Mesodermal cell (in vitro differentiated cells): Measurements from ENCODE around the gene MTMR1.

Experiments used
- H3K27ac ChIP-seq: 2 replicates; pipeline ENCODE4 v1.7.0; 2013; ENCODE audit warnings: mild to moderate bottlenecking, low read depth, low read length, moderate library complexity; ENCODE audit not compliant: severe bottlenecking
- H3K36me3 ChIP-seq: 2 replicates; pipeline ENCODE4 v1.7.1; 2013; ENCODE audit warnings: mild to moderate bottlenecking, low read length, moderate library complexity; ENCODE audit not compliant: control insufficient read depth, insufficient read depth
- H3K4me1 ChIP-seq: one replicate; pipeline ENCODE4 v1.7.1; 2013; ENCODE audit warnings: mild to moderate bottlenecking, low read length; ENCODE audit not compliant: insufficient read depth, control insufficient read depth, poor library complexity, severe bottlenecking
- H3K4me3 ChIP-seq: 2 replicates; pipeline ENCODE4 v1.7.0; 2013; ENCODE audit warnings: low read length, control low read depth, mild to moderate bottlenecking; ENCODE audit not compliant: insufficient read depth, poor library complexity, severe bottlenecking; ENCODE audit errors: extremely low read depth
- H3K9me3 ChIP-seq: 2 replicates; pipeline ENCODE4 v1.7.1; 2013; ENCODE audit warnings: mild to moderate bottlenecking, low read length, moderate library complexity; ENCODE audit not compliant: control insufficient read depth
- WGBS, 2 experiments: methylation state at CpG; one replicate each; pipeline ENCODE4 v1.1.5; 2013; ENCODE audit warnings: missing lambda C conversion rate in 2 of 2; ENCODE audit not compliant: insufficient coverage in 2 of 2; 5-methylcytosine and 5-hydroxymethylcytosine counted together

MTMR1 gene

DNA sequence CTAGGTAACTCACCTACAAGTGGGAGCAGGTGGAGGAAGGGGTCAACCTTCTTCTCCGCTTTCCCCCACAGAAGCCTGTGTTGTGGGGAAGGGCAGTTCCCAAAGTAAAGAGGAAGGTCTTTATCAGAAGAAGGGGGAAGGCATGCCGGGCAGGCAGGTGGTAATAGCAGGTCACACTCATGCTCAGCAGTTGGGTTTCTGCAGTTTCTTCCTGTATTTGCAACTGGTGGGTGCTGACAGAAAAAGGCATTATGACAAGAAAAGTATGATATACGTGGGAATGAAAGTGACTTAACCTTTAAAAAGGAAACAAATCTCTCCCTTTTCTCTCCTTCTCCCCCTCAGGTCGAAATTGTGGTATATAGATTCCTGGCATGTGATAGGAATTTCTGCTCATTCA lies 3.7 kb downstream of the MTMR1 start:
- Histone ChIP-seq H3K27ac (no peak overlapping the region), H3K9me3 (no peaks in the 10 kb centered on the region), H3K36me3 (peaks cover 3% of the 10 kb centered on the region), H3K4me1 (no peaks in the 10 kb centered on the region), H3K4me3 (no peak overlapping the region)
- WGBS, 2 experiments, result 80% methylated on average over 1 of the region's 4 CpGs; no CpG with 5 or more reads in 1 of the 2 experiments

DNA sequence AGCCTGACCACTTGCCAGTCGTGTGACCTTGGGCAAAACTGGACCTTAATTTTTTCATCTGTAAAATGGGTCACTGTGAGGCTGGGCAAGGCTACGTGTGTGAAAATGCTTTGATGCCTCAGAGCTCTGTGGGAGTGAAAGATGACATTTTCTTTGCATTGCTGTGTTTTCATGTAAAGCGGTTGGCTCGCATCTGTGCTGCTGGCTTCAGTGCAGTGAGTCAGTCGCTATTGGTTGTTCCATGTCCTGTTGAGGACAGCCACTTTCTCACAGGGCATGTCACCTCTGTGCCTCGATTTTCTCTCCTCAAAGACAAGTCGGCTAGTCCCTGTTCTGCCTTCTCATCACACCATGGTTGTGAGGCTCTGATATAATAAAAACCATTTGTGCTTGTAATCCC lies 4.4 kb downstream of the MTMR1 start:
- 100% methylated on average over 1 of the region's 7 CpGs for WGBS, 2 experiments
- H3K9me3 ChIP-seq, result no peaks in the 10 kb centered on the region
- H3K27ac ChIP-seq, result no peak overlapping the region
- no peaks in the 10 kb centered on the region for H3K4me1 ChIP-seq
- no peak overlapping the region for H3K4me3 ChIP-seq
- peaks cover 3% of the 10 kb centered on the region for H3K36me3 ChIP-seq

DNA sequence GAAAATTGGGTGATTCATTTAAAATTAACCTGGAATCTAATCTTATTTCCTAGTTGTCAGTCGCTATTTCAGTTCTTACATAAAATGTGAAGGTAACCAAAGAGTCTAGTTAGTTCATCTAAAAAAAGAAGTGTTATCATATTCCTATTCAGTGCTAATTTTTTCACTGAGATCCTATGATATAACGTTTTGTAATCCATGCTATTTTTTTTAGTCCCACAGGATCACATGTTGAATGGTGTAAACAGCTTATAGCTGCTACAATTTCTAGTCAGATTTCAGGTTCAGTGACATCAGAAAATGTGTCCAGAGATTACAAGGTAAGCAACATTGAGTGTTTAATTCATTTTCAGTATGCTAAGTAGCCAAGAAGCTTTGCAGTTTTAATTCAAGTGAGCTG lies 5.8 kb downstream of the MTMR1 start:
- no peaks in the 10 kb centered on the region for H3K9me3 ChIP-seq
- H3K4me3 ChIP-seq, result no peak overlapping the region
- H3K27ac ChIP-seq, result no peak overlapping the region
- 100% methylated on average over 1 of the region's 2 CpGs; no CpG with 5 or more reads in 1 of the 2 experiments for WGBS, 2 experiments
- H3K36me3 ChIP-seq, result peaks cover 3% of the 10 kb centered on the region
- peaks cover 8% of the 10 kb centered on the region for H3K4me1 ChIP-seq

DNA sequence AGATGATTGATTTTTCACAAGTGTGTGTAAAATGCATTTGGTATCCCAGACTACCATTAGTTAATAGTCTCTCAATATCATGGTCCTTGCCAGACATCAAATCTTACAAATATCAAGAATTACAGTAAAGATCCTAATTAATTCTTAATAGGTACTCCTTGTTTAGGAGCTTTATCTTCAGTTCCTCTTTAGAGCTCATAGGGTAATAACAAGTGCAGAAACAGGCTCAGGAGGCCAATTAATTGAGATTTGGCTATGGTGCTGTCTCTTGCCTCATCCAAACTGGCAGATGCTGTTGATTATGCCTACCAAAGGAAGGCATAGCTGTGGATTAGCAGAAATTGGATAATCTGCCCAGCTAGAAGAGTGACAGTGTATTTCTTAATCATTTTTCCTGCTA lies 6.9 kb downstream of the MTMR1 start:
- peaks cover 3% of the 10 kb centered on the region for H3K36me3 ChIP-seq

DNA sequence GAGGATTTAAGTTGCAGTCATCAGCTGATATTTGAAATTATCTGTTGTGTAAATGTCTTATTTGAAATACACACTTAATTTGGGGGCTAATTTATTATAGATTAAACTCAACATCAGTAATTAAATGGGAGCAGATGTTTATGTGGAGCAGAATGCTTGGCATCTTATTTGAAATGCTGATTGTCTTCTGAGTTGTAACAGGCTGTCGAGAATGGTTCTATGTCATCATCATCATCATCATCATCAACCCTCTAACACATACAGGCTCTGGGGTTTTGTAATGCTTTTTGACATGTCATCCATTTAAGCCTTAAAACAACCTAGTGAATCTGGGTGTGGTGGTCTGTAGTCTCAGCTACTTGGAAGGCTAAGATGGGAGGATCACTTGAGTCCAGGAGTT lies 8.2 kb downstream of the MTMR1 start:
- peaks cover 9% of the 10 kb centered on the region for H3K4me1 ChIP-seq
- H3K27ac ChIP-seq, result no peak overlapping the region
- H3K4me3 ChIP-seq, result no peak overlapping the region
- peaks cover 3% of the 10 kb centered on the region for H3K36me3 ChIP-seq
- WGBS, 2 experiments, result no CpG with 5 or more reads among the region's 1 CpG
- H3K9me3 ChIP-seq, result no peaks in the 10 kb centered on the region

More for the DNA sequence above, 6.9 kb downstream of the MTMR1 start:
- peaks cover 9% of the 10 kb centered on the region for H3K4me1 ChIP-seq
- no peaks in the 10 kb centered on the region for H3K9me3 ChIP-seq
- no peak overlapping the region for H3K4me3 ChIP-seq
- no peak overlapping the region for H3K27ac ChIP-seq

DNA sequence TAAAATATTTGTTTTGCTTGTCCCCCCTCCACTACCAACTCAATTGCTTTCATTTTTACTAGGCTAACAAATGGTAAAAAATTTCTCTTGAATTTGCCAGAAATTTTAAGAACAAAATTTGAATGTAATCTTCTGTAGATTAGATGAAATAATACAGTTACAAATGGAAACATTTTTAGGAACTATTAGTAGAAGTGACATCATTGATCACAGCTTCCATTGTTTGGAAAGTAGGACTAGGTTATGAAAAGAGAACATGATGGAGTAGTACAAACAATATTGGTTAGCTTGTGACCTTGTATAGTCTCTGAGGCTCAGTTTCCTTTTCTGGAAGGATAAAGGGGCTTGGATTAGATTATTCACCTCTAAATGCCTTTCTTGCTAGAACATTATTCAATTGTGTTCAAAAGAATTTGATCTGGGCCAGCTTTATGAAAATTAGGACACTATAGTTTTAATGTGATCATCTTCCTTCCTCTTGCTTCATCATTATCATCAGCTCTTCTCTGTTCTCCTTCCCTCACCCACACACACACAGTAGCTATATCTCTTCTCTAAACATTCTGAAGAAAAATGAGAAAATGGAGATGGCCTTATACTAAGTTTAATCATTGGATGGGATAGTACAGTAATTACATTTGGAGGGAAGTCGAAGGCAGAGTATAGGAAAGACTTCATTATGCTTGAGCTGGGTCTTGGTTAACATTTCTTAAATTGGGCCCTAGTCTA lies 9.9 kb downstream of the MTMR1 start:
- Histone ChIP-seq H3K36me3 (peaks cover 3% of the 10 kb centered on the region), H3K9me3 (no peaks in the 10 kb centered on the region), H3K27ac (no peak overlapping the region), H3K4me1 (peaks cover 9% of the 10 kb centered on the region), H3K4me3 (no peak overlapping the region)
- WGBS, 2 experiments, result no CpG with 5 or more reads among the region's 1 CpG

DNA sequence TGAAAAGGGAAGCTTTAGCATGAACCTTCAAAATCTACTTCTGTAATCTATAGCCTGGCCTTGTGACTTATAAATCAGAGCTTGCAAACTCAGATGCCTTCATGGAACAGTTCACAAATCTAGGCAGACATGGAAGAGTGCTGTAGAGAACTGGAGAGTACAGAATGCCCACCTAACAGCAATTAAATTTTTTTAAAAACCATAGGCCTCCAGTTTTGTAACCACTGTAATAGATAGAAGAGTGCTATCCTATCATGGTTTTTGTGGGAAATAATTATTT lies 10.4 kb downstream of the MTMR1 start:
- Histone ChIP-seq H3K9me3 (no peaks in the 10 kb centered on the region), H3K4me1 (peaks cover 9% of the 10 kb centered on the region), H3K27ac (no peak overlapping the region), H3K4me3 (no peak overlapping the region), H3K36me3 (peaks cover 3% of the 10 kb centered on the region)

DNA sequence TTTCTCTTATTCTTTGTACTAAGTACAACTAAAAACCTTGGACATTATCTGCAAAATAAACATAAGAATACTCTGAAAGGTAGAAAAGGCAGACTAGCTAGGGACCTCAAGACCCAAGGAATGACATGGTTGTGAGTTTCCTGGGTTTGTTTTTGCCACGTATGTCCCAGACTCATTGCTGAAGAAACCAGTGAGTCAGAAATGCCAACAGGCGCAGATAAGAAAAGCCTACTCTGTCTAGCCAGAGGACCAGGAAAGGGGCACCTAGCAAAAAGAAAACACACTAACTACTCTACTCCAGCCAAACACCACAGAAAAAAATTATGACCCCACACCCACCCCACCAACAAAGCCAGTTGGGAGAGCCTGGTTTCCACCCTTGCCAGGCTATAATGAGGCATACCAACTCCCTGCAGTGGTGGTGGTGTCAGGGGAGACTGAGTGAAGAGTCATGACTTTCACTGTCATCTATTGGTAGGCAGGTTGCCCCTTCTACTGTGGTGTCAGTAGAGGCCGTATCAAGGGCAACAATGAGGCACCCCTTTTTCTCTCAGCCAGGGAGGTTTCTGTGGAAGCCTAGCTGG lies 10.9 kb downstream of the MTMR1 start:
- no peak overlapping the region for H3K4me3 ChIP-seq
- peak overlapping the region; percentile 16 for H3K27ac ChIP-seq
- peaks cover 9% of the 10 kb centered on the region for H3K4me1 ChIP-seq
- no CpG with 5 or more reads among the region's 3 CpGs for WGBS, 2 experiments
- H3K9me3 ChIP-seq, result no peaks in the 10 kb centered on the region
- peaks cover 3% of the 10 kb centered on the region for H3K36me3 ChIP-seq

DNA sequence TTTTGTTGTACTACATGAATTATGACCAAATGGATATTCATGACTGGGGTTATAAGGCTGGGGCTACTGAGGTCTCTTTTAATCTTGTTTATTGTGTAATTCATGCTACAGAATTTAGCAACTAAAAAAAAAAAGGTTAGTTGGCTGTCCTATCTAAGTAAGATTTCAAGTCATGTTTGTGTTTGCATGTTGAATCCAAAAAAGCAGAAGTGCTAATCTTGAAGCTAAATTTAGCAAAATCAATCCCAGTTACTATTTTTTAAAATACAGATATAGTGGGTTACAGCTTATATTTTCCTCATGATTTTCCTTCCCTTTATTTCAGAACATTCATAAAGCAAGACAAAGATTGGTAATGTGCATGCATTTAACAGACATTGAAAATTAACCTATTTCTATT lies 19.4 kb downstream of the MTMR1 start:
- no peak overlapping the region for H3K27ac ChIP-seq
- H3K4me1 ChIP-seq, result no peaks in the 10 kb centered on the region
- no peak overlapping the region for H3K4me3 ChIP-seq
- no peaks in the 10 kb centered on the region for H3K9me3 ChIP-seq
- H3K36me3 ChIP-seq, result peaks cover 5% of the 10 kb centered on the region

DNA sequence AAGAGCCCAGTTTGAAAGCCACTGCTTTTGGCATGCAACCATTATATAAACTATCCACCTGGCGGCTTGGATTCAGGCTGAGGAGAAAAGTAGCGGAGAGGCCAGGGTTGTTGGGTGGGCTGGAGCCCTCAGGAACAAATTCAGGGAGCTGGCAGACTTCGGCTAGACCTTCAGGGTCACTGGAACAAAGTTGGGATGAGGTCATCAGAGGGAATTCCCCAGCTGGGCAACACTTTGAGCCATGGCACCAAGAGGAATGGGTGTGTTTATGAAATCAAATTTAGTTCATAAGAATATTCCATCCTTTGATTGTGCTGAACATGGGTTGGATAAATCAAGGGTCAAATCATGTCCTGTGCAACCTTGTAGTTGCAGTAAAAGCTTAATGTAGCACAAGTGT lies 22.0 kb downstream of the MTMR1 start:
- Histone ChIP-seq H3K36me3 (no peaks in the 10 kb centered on the region), H3K27ac (no peak overlapping the region), H3K4me3 (no peak overlapping the region), H3K4me1 (no peaks in the 10 kb centered on the region), H3K9me3 (no peaks in the 10 kb centered on the region)
- no CpG with 5 or more reads among the region's 3 CpGs for WGBS, 2 experiments

DNA sequence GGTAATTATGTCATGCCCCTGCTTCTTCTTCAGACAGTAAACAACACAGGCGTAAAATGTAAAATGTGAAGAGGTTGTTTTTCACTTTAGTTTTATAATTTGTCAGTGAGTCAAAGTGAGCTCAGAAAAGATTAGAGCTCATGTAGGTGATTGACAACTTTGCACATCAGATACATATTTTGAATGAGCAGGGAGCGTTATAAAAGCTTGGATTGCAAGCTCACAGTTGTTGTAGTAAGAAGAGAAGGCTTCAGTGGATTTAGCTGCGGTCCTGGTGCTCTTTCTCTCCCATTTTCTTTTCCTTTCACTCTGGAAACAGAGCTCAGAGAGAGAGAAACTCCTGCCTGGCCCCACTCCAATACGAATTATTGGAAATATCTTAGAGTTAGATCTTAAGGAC lies 26.4 kb downstream of the MTMR1 start:
- Histone ChIP-seq H3K27ac (no peak overlapping the region), H3K36me3 (no peaks in the 10 kb centered on the region), H3K4me1 (no peaks in the 10 kb centered on the region), H3K4me3 (no peak overlapping the region), H3K9me3 (no peaks in the 10 kb centered on the region)
- no CpG with 5 or more reads among the region's 4 CpGs for WGBS, 2 experiments
